ENCODE measurements around the gene OSER1. TPM values are rescaled to one million over a fixed set of nuclear protein-coding genes. Genes with fewer than 3 reads are reported as not detected.
"Not testable (repeated sequence)": the region's sequence is repeated elsewhere in the genome, so short reads cannot be mapped to it uniquely, and the experiment has no call there.

Gene OSER1
- total and polyA plus RNA-seq, 2 donors (not counting 1 experiment from before 2014, with no cell fraction given), result 50.9 to 73.2 TPM

DNA sequence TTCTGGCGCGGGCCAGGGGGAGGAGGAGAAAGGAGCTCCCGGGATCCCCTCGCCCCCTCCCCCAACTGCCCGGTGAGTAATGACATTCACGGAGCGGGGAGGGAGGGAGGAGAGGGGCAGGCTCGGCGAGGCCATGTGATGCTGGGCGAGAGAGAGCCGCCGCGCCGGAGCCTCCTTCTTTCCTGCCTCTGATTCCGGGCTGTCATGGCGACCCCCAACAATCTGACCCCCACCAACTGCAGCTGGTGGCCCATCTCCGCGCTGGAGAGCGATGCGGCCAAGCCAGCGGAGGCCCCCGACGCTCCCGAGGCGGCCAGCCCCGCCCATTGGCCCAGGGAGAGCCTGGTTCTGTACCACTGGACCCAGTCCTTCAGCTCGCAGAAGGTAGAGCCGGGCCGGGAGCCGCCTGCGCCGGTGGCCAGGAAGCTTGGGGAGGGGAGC is 36.6 kb upstream of the OSER1 start, which contains the start of gene GDAP1L1:
Gene GDAP1L1 (plus strand): TSS at position 178 of the 441 bp plus-strand sequence. CDS start 27 bp downstream, at position 205.
- no peak for DNase-seq (ENCODE audit: low read depth in 2 of 2)
- Histone ChIP-seq H4K20me1 (ENCODE audit: control insufficient read depth, extremely low read depth, insufficient read depth, low read length) (no peaks in the 10 kb centered on the region), H3K36me3 (ENCODE audit: control insufficient read depth, insufficient read depth, low read length) (no peaks in the 10 kb centered on the region), H3K27me3 (ENCODE audit: control insufficient read depth, insufficient read depth, low read length) (peaks cover 11% of the 10 kb centered on the region), H3K4me3 (replicated peaks in 1 of 4; ENCODE audit: control extremely low read depth in 1 of 4, insufficient read depth in 1 of 4, low read depth in 3 of 4, low read length in 4 of 4) (no peak within 1 kb of the TSS), H3K4me1 (ENCODE audit: control insufficient read depth, extremely low read depth, insufficient read depth, low read length) (no peaks in the 10 kb centered on the region), H3K79me2 (ENCODE audit: control insufficient read depth, insufficient read depth, low read length) (no peaks in the 10 kb centered on the region), H3K27ac (ENCODE audit: insufficient read depth, low read length) (no peak within 1 kb of the TSS), H3K9me3 (ENCODE audit: control insufficient read depth, insufficient read depth, low read depth, low read length) (no peaks in the 10 kb centered on the region), H2AFZ (ENCODE audit: low read length) (no peak within 1 kb of the TSS), H3K4me2 (ENCODE audit: extremely low read depth, insufficient read depth, low read length) (no peak within 1 kb of the TSS), H3K9ac (ENCODE audit: insufficient read depth, low read length) (no peak within 1 kb of the TSS)
- TF ChIP-seq EZH2 (IDR thresholded peaks at IDR 0.05; ENCODE audit: low read length, missing control alignments), result no peak
- TF ChIP-seq, protein P1, sequence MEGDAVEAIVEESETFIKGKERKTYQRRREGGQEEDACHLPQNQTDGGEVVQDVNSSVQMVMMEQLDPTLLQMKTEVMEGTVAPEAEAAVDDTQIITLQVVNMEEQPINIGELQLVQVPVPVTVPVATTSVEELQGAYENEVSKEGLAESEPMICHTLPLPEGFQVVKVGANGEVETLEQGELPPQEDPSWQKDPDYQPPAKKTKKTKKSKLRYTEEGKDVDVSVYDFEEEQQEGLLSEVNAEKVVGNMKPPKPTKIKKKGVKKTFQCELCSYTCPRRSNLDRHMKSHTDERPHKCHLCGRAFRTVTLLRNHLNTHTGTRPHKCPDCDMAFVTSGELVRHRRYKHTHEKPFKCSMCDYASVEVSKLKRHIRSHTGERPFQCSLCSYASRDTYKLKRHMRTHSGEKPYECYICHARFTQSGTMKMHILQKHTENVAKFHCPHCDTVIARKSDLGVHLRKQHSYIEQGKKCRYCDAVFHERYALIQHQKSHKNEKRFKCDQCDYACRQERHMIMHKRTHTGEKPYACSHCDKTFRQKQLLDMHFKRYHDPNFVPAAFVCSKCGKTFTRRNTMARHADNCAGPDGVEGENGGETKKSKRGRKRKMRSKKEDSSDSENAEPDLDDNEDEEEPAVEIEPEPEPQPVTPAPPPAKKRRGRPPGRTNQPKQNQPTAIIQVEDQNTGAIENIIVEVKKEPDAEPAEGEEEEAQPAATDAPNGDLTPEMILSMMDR (conservative IDR thresholded peaks at IDR 0.05 in 1 of 2, IDR thresholded peaks at IDR 0.05 in 1 of 2; ENCODE audit: low read depth in 1 of 2, low read length in 2 of 2), result no peak

DNA sequence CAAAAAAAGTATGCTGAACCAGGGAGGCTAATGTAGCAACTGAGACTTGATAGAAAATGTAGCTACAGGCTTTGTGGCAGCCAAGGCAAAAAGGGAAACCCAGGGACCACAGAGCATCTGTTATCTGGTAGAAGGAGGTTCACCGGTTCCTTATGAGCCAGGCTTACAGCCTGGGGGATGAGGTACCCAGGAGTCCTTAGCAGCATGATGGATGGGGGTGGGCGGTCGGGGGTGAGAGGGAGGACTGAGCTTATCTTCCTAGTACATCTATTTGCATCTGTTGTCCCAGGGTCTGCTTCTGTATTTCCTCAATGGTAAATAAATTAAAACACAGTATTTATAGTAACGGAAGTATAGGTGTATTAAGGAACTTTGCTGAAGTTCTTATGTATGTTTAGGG is 35.4 kb upstream of the OSER1 start:
- peaks cover 11% of the 10 kb centered on the region for H3K27me3 ChIP-seq (ENCODE audit: control insufficient read depth, insufficient read depth, low read length)
- H3K79me2 ChIP-seq (ENCODE audit: control insufficient read depth, insufficient read depth, low read length), result no peaks in the 10 kb centered on the region
- no peak overlapping the region for H2AFZ ChIP-seq (ENCODE audit: low read length)
- TF ChIP-seq, protein P1 (conservative IDR thresholded peaks at IDR 0.05 in 1 of 2, IDR thresholded peaks at IDR 0.05 in 1 of 2; ENCODE audit: low read depth in 1 of 2, low read length in 2 of 2), result no peak
- TF ChIP-seq EZH2 (IDR thresholded peaks at IDR 0.05; ENCODE audit: low read length, missing control alignments), result no peak
- H3K4me2 ChIP-seq (ENCODE audit: extremely low read depth, insufficient read depth, low read length), result no peak overlapping the region
- no peak overlapping the region for H3K27ac ChIP-seq (ENCODE audit: insufficient read depth, low read length)
- no peak for DNase-seq (ENCODE audit: low read depth in 2 of 2)
- H3K4me1 ChIP-seq (ENCODE audit: control insufficient read depth, extremely low read depth, insufficient read depth, low read length), result no peaks in the 10 kb centered on the region
- H3K9ac ChIP-seq (ENCODE audit: insufficient read depth, low read length), result no peak overlapping the region
- H3K36me3 ChIP-seq (ENCODE audit: control insufficient read depth, insufficient read depth, low read length), result no peaks in the 10 kb centered on the region
- H3K4me3 ChIP-seq (replicated peaks in 1 of 4; ENCODE audit: control extremely low read depth in 1 of 4, insufficient read depth in 1 of 4, low read depth in 3 of 4, low read length in 4 of 4), result no peak overlapping the region
- H4K20me1 ChIP-seq (ENCODE audit: control insufficient read depth, extremely low read depth, insufficient read depth, low read length), result no peaks in the 10 kb centered on the region
- no peaks in the 10 kb centered on the region for H3K9me3 ChIP-seq (ENCODE audit: control insufficient read depth, insufficient read depth, low read depth, low read length)

DNA sequence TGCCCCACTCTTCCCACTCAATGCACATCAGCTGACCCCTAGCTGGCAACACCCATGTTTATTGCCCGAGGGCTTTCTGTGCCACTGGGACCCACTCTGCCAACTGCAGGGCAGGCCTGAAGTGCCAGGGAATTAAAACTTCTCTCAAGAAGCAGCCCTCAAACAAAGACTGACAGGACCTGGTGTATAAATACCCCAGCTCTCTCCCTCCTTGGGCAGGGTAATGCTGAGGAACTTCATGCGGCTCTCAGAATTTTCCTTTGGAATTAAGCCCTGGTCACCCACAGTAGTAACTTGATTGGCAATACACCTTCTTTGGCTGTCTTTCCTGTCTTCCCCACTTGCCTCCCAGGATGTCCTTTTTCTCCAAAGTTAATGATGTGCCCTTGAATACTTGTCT is 31.2 kb upstream of the OSER1 start:
- no peaks in the 10 kb centered on the region for H3K4me1 ChIP-seq (ENCODE audit: control insufficient read depth, extremely low read depth, insufficient read depth, low read length)
- H3K79me2 ChIP-seq (ENCODE audit: control insufficient read depth, insufficient read depth, low read length), result no peaks in the 10 kb centered on the region
- no peak overlapping the region for H3K4me2 ChIP-seq (ENCODE audit: extremely low read depth, insufficient read depth, low read length)
- peaks cover 9% of the 10 kb centered on the region for H3K27me3 ChIP-seq (ENCODE audit: control insufficient read depth, insufficient read depth, low read length)
- no peak overlapping the region for H3K9ac ChIP-seq (ENCODE audit: insufficient read depth, low read length)
- H4K20me1 ChIP-seq (ENCODE audit: control insufficient read depth, extremely low read depth, insufficient read depth, low read length), result no peaks in the 10 kb centered on the region
- no peak overlapping the region for H3K27ac ChIP-seq (ENCODE audit: insufficient read depth, low read length)
- no peaks in the 10 kb centered on the region for H3K36me3 ChIP-seq (ENCODE audit: control insufficient read depth, insufficient read depth, low read length)
- no peaks in the 10 kb centered on the region for H3K9me3 ChIP-seq (ENCODE audit: control insufficient read depth, insufficient read depth, low read depth, low read length)
- no peak for TF ChIP-seq EZH2 (IDR thresholded peaks at IDR 0.05; ENCODE audit: low read length, missing control alignments)
- TF ChIP-seq, protein P1 (conservative IDR thresholded peaks at IDR 0.05 in 1 of 2, IDR thresholded peaks at IDR 0.05 in 1 of 2; ENCODE audit: low read depth in 1 of 2, low read length in 2 of 2), result no peak
- no peak overlapping the region for H2AFZ ChIP-seq (ENCODE audit: low read length)
- no peak overlapping the region for H3K4me3 ChIP-seq (replicated peaks in 1 of 4; ENCODE audit: control extremely low read depth in 1 of 4, insufficient read depth in 1 of 4, low read depth in 3 of 4, low read length in 4 of 4)
- DNase-seq (ENCODE audit: low read depth in 2 of 2), result no peak

DNA sequence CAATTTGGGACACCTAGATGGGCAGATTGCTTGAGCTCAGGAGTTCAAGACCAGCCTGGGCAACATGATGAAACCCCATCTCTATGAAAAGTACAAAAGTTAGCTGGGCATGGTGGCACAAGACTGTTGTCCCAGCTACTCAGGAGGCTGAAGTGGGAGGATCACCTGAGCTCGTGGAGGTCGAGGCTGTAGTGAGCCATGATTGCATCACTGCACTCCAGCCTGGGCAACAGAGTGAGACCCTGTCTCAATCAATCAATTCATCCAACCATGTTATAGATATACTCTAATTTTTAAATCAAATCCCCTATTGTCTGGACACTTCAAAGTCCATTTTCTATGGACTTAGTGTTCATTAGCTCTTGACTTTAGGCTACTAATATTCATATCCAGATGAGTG is 26.3 kb upstream of the OSER1 start:
- not testable (repeated sequence) for H3K4me2 ChIP-seq (ENCODE audit: extremely low read depth, insufficient read depth, low read length); DNase-seq (ENCODE audit: low read depth in 2 of 2); H3K9me3 ChIP-seq (ENCODE audit: control insufficient read depth, insufficient read depth, low read depth, low read length); H3K79me2 ChIP-seq (ENCODE audit: control insufficient read depth, insufficient read depth, low read length); H3K4me1 ChIP-seq (ENCODE audit: control insufficient read depth, extremely low read depth, insufficient read depth, low read length); H3K27ac ChIP-seq (ENCODE audit: insufficient read depth, low read length); H3K27me3 ChIP-seq (ENCODE audit: control insufficient read depth, insufficient read depth, low read length); H3K4me3 ChIP-seq (replicated peaks in 1 of 4; ENCODE audit: control extremely low read depth in 1 of 4, insufficient read depth in 1 of 4, low read depth in 3 of 4, low read length in 4 of 4); H2AFZ ChIP-seq (ENCODE audit: low read length); H3K36me3 ChIP-seq (ENCODE audit: control insufficient read depth, insufficient read depth, low read length); H4K20me1 ChIP-seq (ENCODE audit: control insufficient read depth, extremely low read depth, insufficient read depth, low read length); H3K9ac ChIP-seq (ENCODE audit: insufficient read depth, low read length)
